ENCODE measurements around the gene PLCH1. TPM values are rescaled to one million over a fixed set of nuclear protein-coding genes. Genes with fewer than 3 reads are reported as not detected.

The PLCH1 gene
- total and polyA plus RNA-seq, 2 of the 8 experiments (the other 6 are each of a cell fraction or from before 2014, with no cell fraction given): 5.8 to 17.2 TPM

DNA sequence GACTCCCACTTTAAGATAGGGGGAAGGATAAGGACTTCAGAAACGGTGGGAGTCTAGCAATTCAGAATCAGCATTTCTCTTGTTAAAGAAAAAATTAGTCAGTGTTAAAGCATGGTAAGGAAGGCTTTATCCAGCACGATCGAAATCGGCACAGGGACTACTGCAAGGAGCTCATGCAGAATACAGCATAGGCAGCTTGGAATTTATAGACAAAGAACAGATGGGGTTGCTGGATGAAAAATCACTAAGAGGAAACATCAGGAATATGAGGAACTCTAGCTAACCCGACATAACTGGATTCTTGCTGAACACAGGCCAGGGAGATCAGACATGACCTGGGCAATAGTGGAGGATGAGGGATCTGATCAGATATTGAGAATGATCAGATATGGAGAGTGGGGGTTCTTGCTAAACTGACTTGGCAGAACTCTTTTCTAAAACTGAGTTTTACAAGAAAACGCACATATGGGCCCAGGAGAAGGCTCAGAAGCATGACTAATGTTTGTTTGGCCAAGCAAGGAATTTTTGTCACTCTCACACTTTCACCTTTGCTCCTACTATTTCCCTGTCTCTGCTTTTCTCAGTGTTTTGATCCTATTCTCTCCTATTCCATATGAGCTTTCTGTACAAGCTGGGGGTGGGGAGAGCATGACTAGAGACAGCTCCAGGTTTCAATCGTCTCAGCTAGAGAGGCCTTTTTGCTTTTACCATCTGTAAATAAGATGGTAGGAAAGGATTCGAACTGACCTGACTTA lies 3.9 kb upstream of the PLCH1 start (continued):
- no peak for TF ChIP-seq RXRA (IDR thresholded peaks at IDR 0.05; ENCODE audit: insufficient read depth, low read depth, low read length)
- TF ChIP-seq, protein P1, sequence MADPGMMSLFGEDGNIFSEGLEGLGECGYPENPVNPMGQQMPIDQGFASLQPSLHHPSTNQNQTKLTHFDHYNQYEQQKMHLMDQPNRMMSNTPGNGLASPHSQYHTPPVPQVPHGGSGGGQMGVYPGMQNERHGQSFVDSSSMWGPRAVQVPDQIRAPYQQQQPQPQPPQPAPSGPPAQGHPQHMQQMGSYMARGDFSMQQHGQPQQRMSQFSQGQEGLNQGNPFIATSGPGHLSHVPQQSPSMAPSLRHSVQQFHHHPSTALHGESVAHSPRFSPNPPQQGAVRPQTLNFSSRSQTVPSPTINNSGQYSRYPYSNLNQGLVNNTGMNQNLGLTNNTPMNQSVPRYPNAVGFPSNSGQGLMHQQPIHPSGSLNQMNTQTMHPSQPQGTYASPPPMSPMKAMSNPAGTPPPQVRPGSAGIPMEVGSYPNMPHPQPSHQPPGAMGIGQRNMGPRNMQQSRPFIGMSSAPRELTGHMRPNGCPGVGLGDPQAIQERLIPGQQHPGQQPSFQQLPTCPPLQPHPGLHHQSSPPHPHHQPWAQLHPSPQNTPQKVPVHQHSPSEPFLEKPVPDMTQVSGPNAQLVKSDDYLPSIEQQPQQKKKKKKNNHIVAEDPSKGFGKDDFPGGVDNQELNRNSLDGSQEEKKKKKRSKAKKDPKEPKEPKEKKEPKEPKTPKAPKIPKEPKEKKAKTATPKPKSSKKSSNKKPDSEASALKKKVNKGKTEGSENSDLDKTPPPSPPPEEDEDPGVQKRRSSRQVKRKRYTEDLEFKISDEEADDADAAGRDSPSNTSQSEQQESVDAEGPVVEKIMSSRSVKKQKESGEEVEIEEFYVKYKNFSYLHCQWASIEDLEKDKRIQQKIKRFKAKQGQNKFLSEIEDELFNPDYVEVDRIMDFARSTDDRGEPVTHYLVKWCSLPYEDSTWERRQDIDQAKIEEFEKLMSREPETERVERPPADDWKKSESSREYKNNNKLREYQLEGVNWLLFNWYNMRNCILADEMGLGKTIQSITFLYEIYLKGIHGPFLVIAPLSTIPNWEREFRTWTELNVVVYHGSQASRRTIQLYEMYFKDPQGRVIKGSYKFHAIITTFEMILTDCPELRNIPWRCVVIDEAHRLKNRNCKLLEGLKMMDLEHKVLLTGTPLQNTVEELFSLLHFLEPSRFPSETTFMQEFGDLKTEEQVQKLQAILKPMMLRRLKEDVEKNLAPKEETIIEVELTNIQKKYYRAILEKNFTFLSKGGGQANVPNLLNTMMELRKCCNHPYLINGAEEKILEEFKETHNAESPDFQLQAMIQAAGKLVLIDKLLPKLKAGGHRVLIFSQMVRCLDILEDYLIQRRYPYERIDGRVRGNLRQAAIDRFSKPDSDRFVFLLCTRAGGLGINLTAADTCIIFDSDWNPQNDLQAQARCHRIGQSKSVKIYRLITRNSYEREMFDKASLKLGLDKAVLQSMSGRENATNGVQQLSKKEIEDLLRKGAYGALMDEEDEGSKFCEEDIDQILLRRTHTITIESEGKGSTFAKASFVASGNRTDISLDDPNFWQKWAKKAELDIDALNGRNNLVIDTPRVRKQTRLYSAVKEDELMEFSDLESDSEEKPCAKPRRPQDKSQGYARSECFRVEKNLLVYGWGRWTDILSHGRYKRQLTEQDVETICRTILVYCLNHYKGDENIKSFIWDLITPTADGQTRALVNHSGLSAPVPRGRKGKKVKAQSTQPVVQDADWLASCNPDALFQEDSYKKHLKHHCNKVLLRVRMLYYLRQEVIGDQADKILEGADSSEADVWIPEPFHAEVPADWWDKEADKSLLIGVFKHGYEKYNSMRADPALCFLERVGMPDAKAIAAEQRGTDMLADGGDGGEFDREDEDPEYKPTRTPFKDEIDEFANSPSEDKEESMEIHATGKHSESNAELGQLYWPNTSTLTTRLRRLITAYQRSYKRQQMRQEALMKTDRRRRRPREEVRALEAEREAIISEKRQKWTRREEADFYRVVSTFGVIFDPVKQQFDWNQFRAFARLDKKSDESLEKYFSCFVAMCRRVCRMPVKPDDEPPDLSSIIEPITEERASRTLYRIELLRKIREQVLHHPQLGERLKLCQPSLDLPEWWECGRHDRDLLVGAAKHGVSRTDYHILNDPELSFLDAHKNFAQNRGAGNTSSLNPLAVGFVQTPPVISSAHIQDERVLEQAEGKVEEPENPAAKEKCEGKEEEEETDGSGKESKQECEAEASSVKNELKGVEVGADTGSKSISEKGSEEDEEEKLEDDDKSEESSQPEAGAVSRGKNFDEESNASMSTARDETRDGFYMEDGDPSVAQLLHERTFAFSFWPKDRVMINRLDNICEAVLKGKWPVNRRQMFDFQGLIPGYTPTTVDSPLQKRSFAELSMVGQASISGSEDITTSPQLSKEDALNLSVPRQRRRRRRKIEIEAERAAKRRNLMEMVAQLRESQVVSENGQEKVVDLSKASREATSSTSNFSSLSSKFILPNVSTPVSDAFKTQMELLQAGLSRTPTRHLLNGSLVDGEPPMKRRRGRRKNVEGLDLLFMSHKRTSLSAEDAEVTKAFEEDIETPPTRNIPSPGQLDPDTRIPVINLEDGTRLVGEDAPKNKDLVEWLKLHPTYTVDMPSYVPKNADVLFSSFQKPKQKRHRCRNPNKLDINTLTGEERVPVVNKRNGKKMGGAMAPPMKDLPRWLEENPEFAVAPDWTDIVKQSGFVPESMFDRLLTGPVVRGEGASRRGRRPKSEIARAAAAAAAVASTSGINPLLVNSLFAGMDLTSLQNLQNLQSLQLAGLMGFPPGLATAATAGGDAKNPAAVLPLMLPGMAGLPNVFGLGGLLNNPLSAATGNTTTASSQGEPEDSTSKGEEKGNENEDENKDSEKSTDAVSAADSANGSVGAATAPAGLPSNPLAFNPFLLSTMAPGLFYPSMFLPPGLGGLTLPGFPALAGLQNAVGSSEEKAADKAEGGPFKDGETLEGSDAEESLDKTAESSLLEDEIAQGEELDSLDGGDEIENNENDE (IDR thresholded peaks at IDR 0.05; ENCODE audit: insufficient replicate concordance, low read length): no peak
- TF ChIP-seq CBX8 (IDR thresholded peaks at IDR 0.05; ENCODE audit: borderline replicate concordance, low read depth, low read length): no peak
- no peak for TF ChIP-seq MAFK (IDR thresholded peaks at IDR 0.05; ENCODE audit: low read depth, low read length)
- no peak for TF ChIP-seq ZNF274 (IDR thresholded peaks at IDR 0.05; ENCODE audit: borderline replicate concordance, extremely low read depth, low read length)
- TF ChIP-seq KDM5A (IDR thresholded peaks at IDR 0.05; ENCODE audit: low read length): no peak
- TF ChIP-seq EGR1 (IDR thresholded peaks at IDR 0.05; ENCODE audit: borderline replicate concordance, low read depth, low read length): no peak

Measured in H1 (cell line).